Prostate gland (tissue), 2 donors: Measurements from ENCODE around the gene MBD3.

ENCODE experiments used
- CTCF ChIP-seq, 4 experiments: fragments of 200-600 bp in 2 of 4; fragments of 450-650 bp in 2 of 4; sonication (generic) in 2 of 4; IDR thresholded peaks; 1 replicate in 3 of 4; 2 replicates in 1 of 4; pipeline ENCODE4 v1.5.1; 2016 to 2019; ENCODE audit warnings: antibody characterized with exemption in 4 of 4, mild to moderate bottlenecking in 2 of 4, moderate library complexity in 2 of 4
- POLR2AphosphoS5 ChIP-seq: sonication (generic); formaldehyde crosslinking; IDR thresholded peaks from one replicate; pipeline ENCODE4 v1.6.1; 2017; ENCODE audit warnings: antibody characterized with exemption

GRCh38 chr19:1569997-1570396 is 22.7 kb downstream of the MBD3 start:
- no peak for TF ChIP-seq CTCF (IDR thresholded peaks at IDR 0.05)
- no peak for TF ChIP-seq POLR2AphosphoS5
